HepG2 (cell line): Measurements from ENCODE around the gene TRAIP.

Experiments used
- CTCF ChIP-seq: sonication (generic); formaldehyde crosslinking; IDR thresholded peaks from 2 replicates; pipeline ENCODE4 v1.5.0; 2020; ENCODE audit warnings: mild to moderate bottlenecking, missing genetic modification reagents, moderate library complexity
- POGK ChIP-seq: sonication (generic); formaldehyde crosslinking; conservative IDR thresholded peaks from 2 replicates; pipeline ENCODE4 v1.8.0; 2022; ENCODE audit warnings: mild to moderate bottlenecking, moderate library complexity, missing genetic modification reagents
- ZNF430 ChIP-seq: sonication (generic); formaldehyde crosslinking; IDR thresholded peaks from 2 replicates; pipeline ENCODE4 v1.9.0; 2021; ENCODE audit warnings: mild to moderate bottlenecking, missing genetic modification reagents

GRCh38 chr3:49781415-49782199 lies 74.8 kb downstream of the TRAIP start:
- TF ChIP-seq POGK (CRISPR knock-in tag) (no peak), ZNF430 (CRISPR knock-in tag) (no peak), CTCF (CRISPR knock-in tag) (no peak)
